Smooth muscle cell (in vitro differentiated cells): ENCODE measurements around the gene ACOT7. TPM values are rescaled to one million over a fixed set of nuclear protein-coding genes. Genes with fewer than 3 reads are reported as not detected.
A peak's percentile ranks its signal among the peaks of the same experiment; 100 is the strongest.

Experiments
- DNase-seq: peaks from one replicate; lab custom pipeline; 2025; ENCODE audit not compliant: unreplicated experiment; lab: John Stamatoyannopoulos, UW
- H2AFZ ChIP-seq: fragments of 200-600 bp; sonication (generic); 2 replicates; pipeline ENCODE4 v1.6.0; 2016; ENCODE audit warnings: antibody characterized with exemption, low read depth, mild to moderate bottlenecking
- H3F3A ChIP-seq: fragments of 200-600 bp; sonication (generic); 2 replicates; pipeline ENCODE4 v1.6.0; 2017; ENCODE audit warnings: antibody characterized with exemption, low read depth
- H3K27ac ChIP-seq: fragments of 200-600 bp; sonication (generic); 2 replicates; pipeline ENCODE4 v1.5.1; 2016; ENCODE audit warnings: low read depth, mild to moderate bottlenecking
- H3K27me3 ChIP-seq: fragments of 200-600 bp; sonication (generic); 2 replicates; pipeline ENCODE4 v1.6.1; 2016; ENCODE audit warnings: low read depth, mild to moderate bottlenecking
- H3K36me3 ChIP-seq: fragments of 200-600 bp; sonication (generic); 2 replicates; pipeline ENCODE4 v1.5.1; 2016; ENCODE audit warnings: low read depth
- H3K4me1 ChIP-seq: fragments of 200-600 bp; sonication (generic); 2 replicates; pipeline ENCODE4 v1.5.1; 2016; ENCODE audit warnings: low read depth
- H3K4me2 ChIP-seq: fragments of 200-600 bp; sonication (generic); 2 replicates; pipeline ENCODE4 v1.6.0; 2016; ENCODE audit warnings: mild to moderate bottlenecking
- H3K4me3 ChIP-seq: fragments of 200-600 bp; sonication (generic); 2 replicates; pipeline ENCODE4 v1.5.1; 2016; ENCODE audit warnings: mild to moderate bottlenecking
- H3K79me2 ChIP-seq: fragments of 200-600 bp; sonication (generic); 2 replicates; pipeline ENCODE4 v1.6.0; 2016; ENCODE audit warnings: low read depth, mild to moderate bottlenecking
- H3K9ac ChIP-seq: fragments of 200-600 bp; sonication (generic); 2 replicates; pipeline ENCODE4 v1.6.0; 2016; ENCODE audit warnings: low read depth
- H3K9me3 ChIP-seq: fragments of 200-600 bp; sonication (generic); replicated peaks from 2 replicates; pipeline ENCODE4 v1.5.1; 2016; ENCODE audit warnings: low read depth
- H4K20me1 ChIP-seq: fragments of 200-600 bp; sonication (generic); 2 replicates; pipeline ENCODE4 v1.6.0; 2016; ENCODE audit warnings: low read depth
- CTCF ChIP-seq: fragments of 200-600 bp; sonication (generic); IDR thresholded peaks from 2 replicates; pipeline ENCODE4 v1.5.1; 2017; ENCODE audit warnings: borderline replicate concordance, mild to moderate bottlenecking, antibody characterized with exemption; ENCODE audit not compliant: insufficient read depth, poor library complexity, severe bottlenecking
- WGBS: methylation state at CpG from one replicate; pipeline ENCODE4 v1.1.7; 2016; ENCODE audit warnings: low lambda C conversion rate; 5-methylcytosine and 5-hydroxymethylcytosine counted together
- polyA plus RNA-seq: library from polyadenylated mRNA; unstranded; fragments of >200 nt; fragmentation: Nextera tagmentation; extraction: Ambion mirVana; gene quantifications from 2 replicates; pipeline ENCODE4 v1.2.1, GENCODE V29; 2016
- total RNA-seq: library from RNA; depleted of rRNA; stranded (reverse); fragments of >200 nt; gene quantifications from 2 replicates; pipeline ENCODE4 v1.2.3, GENCODE V29; 2014

ACOT7 gene
- total and polyA plus RNA-seq, 2 experiments from 2014 or later, result 19.5 to 53.8 TPM

GRCh38 chr1:6247651-6248050 is 145.9 kb downstream of the ACOT7 start:
- Histone ChIP-seq H3K27me3 (peaks cover 86% of the 10 kb centered on the region), H2AFZ (no peak overlapping the region), H3K79me2 (no peaks in the 10 kb centered on the region), H3K4me2 (no peak overlapping the region), H3F3A (peaks cover 3% of the 10 kb centered on the region), H3K9me3 (no peaks in the 10 kb centered on the region), H3K9ac (no peak overlapping the region), H3K27ac (no peak overlapping the region), H4K20me1 (peaks cover 17% of the 10 kb centered on the region), H3K36me3 (no peaks in the 10 kb centered on the region), H3K4me1 (no peaks in the 10 kb centered on the region), H3K4me3 (no peak overlapping the region)
- DNase-seq, result no peak
- no peak for TF ChIP-seq CTCF
- 89% methylated on average over 5 of the region's 5 CpGs for WGBS

GRCh38 chr1:6246497-6247467 is 146.8 kb downstream of the ACOT7 start:
- no peak overlapping the region for H3K4me2 ChIP-seq
- no peak overlapping the region for H3K27ac ChIP-seq
- no peak overlapping the region for H3K9ac ChIP-seq
- H3K4me1 ChIP-seq, result peaks cover 3% of the 10 kb centered on the region
- WGBS, result 10% methylated on average over 30 of the region's 30 CpGs
- no peak overlapping the region for H2AFZ ChIP-seq
- peaks cover 92% of the 10 kb centered on the region for H3K27me3 ChIP-seq
- H3F3A ChIP-seq, result peaks cover 3% of the 10 kb centered on the region
- H4K20me1 ChIP-seq, result peaks cover 14% of the 10 kb centered on the region
- no peak overlapping the region for H3K4me3 ChIP-seq
- peak; percentile 59 for DNase-seq
- no peaks in the 10 kb centered on the region for H3K9me3 ChIP-seq
- H3K36me3 ChIP-seq, result no peaks in the 10 kb centered on the region
- H3K79me2 ChIP-seq, result no peaks in the 10 kb centered on the region
- peak; percentile 94 for TF ChIP-seq CTCF

GRCh38 chr1:6245869-6246496 is 147.6 kb downstream of the ACOT7 start:
- H3K27ac ChIP-seq, result no peak overlapping the region
- no peak overlapping the region for H3K9ac ChIP-seq
- no peaks in the 10 kb centered on the region for H3K9me3 ChIP-seq
- peaks cover 14% of the 10 kb centered on the region for H4K20me1 ChIP-seq
- no peaks in the 10 kb centered on the region for H3K79me2 ChIP-seq
- no peak for TF ChIP-seq CTCF
- H3K36me3 ChIP-seq, result no peaks in the 10 kb centered on the region
- H3K4me1 ChIP-seq, result peaks cover 9% of the 10 kb centered on the region
- 7% methylated on average over 37 of the region's 49 CpGs for WGBS
- H3K27me3 ChIP-seq, result peaks cover 92% of the 10 kb centered on the region
- no peak overlapping the region for H2AFZ ChIP-seq
- no peak for DNase-seq
- H3K4me3 ChIP-seq, result peak overlapping the region; percentile 1
- peaks cover 3% of the 10 kb centered on the region for H3F3A ChIP-seq
- H3K4me2 ChIP-seq, result peak overlapping the region; percentile 74
